Measurements from ENCODE around the gene ABCB11.
"Not testable (repeated sequence)": the region's sequence is repeated elsewhere in the genome, so short reads cannot be mapped to it uniquely, and the experiment has no call there.

ABCB11 gene

DNA sequence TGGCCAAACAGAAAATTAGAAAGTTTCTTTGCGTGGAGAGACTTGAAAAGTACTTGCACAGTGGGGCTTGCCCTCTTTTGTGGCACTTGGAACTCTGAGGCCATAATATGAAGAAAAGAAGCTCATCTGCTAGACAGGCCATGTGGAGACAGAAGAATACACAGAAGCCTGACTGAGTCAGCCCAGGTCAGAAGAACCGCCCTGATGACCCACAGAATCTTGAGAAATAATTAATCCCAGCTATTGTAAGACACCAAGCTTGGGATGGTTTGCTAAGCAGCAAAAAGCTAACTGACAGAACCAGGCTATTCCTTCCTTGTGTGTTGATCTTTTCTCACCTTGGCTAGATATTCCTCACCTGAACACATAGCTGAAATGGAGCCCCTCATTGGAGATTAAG is 96.3 kb downstream of the ABCB11 start:
- DNase-seq (ENCODE audit: low spot score), result no peak

- DNase-seq (ENCODE audit: low spot score), result not testable (repeated sequence)
These were observed 99.0 kb downstream of the ABCB11 start for GRCh38 chr2:168932174-168932573.

- no peak for DNase-seq (ENCODE audit: low spot score)
These were observed 100.9 kb downstream of the ABCB11 start for GRCh38 chr2:168930242-168930641.

DNA sequence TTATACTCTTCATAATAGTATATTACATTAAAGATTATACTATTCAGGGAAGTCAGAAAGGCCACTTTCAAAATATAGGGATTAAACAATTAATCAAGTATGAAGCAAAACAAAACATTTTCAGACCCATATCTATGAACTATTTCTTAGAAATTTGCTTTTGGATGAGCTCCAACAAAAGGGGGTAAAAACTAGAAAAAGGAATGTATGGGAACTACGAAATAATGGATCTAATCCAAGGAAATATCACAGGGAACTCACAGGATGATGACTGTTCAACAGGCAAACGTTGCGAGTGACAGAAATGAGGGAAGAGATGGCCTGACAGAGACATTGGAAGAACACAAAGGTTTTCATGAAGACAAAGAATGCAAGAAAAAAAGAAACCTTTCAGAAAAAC is 102.1 kb downstream of the ABCB11 start:
- no peak for DNase-seq (ENCODE audit: low spot score)

GRCh38 chr2:168928113-168928831 is 102.9 kb downstream of the ABCB11 start:
- no peak for DNase-seq (ENCODE audit: low spot score)

DNA sequence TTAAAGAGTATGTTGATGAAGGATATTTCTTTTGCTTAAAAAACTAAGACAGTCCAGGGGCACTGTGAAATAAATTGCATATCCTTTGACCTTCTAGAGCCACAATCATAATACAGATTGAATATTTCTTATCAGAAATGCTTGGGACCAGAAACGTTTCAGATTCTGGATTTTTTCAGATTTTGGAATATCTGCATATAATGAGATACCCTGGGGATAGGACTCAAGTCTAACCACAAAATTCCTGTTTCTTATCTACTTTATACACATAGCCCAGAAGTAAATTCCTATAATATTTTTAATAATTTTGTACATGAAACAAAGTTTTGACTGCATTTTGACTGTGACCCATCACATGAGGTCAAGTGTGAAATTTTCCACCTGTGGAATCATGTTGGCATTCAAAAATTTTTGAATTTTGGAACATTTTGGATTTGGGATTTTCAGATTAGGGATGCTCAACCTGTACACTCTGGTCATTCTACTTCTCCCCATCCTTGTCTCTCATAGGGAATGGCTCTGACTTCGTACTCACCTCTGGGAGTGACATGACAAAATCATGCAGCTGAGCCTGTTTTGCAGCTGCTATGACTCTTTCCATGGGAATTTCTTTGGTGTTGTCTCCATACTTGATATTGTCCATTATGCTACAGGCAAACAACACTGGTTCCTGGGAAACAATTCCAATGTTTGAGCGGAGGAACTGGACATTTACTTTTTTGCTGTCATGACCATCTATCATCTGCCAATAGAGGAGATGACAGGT is 104.3 kb downstream of the ABCB11 start:
- no peak for DNase-seq (ENCODE audit: low spot score)

- peak; percentile 41 for DNase-seq (ENCODE audit: low spot score)
These were observed 110.5 kb downstream of the ABCB11 start for GRCh38 chr2:168920504-168921157.

GRCh38 chr2:168916331-168916675 is 114.8 kb downstream of the ABCB11 start:
- no peak for DNase-seq (ENCODE audit: low spot score)

- no peak for DNase-seq (ENCODE audit: low spot score)
These were observed 115.4 kb downstream of the ABCB11 start for GRCh38 chr2:168915441-168916330.

DNA sequence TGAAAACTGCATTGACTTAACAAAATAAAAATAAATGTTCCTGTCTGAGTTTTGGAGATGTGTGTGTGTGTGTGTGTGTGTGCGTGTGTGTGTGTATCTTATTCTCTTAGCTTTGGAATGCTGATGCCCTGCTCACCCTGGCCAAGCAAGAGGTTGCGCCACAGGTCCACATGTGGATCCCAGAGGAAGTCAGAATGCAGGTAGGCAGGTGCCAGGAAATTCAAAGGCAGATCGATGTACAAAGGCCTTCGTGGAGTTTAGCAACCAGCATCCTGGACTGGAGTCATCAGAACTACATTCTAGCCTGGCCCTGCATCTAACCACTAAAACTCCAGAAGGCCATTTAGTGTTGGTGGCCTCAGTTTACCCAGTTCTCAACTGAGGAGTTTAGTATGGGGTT is 117.6 kb downstream of the ABCB11 start:
- DNase-seq (ENCODE audit: low spot score), result no peak

DNA sequence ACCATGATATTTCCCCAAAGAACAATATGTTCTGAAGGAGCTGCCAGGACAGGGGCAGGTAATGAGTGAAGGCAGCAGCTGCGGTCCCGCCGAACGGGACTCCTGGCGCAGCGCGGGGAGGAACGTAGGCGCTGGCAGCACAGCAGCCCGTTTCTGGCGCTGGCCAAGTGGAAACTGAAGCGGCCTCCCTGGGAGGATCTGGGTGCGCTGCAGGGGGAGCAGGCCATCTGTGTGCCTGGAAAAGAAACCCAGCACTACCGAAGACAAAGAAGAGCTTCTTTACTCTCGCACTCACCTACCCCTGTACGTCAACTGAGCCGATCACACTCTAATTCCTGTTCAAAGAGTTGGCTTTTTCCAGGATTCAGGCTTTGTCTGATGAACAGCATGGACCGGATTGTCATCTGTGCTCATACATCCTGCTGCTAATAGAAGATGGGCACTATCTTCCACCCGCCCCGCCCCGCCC is 118.2 kb downstream of the ABCB11 start:
- DNase-seq (ENCODE audit: low spot score), result peak; percentile 70

DNA sequence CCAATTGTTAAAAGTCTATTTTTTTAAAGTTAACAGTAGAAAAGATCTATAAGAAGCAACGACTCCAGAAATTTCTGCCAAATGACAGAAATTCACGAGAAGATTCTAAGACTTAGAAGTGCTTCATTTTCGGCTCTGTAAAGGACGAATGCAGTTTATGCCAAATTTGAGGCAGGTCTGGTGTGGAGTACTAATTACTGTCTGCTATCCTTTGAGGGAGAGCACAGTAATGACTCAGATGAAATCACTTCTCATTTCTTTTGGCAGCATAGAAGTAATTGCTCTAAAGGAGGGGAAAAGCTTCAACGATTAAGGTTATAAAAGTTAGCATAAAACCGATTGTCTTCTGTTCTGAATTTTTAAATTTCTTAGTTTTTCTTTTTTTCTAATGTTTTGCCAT is 118.7 kb downstream of the ABCB11 start:
- DNase-seq (ENCODE audit: low spot score), result no peak

DNA sequence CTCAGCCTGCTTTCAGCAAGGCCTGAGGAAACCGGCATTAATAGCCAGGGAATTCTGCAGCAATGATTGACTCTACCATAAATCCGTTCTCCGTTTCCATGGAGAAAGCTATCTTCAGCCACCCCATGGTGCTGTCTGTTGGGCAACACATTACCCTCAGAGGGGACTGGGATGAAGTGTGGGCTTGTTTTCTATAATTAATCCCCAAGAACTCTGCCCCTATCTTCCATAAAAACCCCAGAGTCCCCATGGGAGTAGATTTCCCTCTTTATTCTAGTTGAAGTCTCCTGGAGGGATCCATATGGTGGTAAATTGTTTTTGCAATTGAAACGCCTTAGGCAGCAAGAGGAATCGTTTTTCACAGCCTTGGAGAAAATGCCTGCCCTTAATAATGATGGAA is 120.8 kb downstream of the ABCB11 start:
- DNase-seq (ENCODE audit: low spot score), result no peak

GRCh38 chr2:168907940-168908662 is 123.0 kb downstream of the ABCB11 start:
- DNase-seq (ENCODE audit: low spot score), result no peak

GRCh38 chr2:168904358-168904757 is 126.8 kb downstream of the ABCB11 start:
- no peak for DNase-seq (ENCODE audit: low spot score)

GRCh38 chr2:168903888-168904287 is 127.2 kb downstream of the ABCB11 start:
- DNase-seq (ENCODE audit: low spot score), result no peak

GRCh38 chr2:168901003-168901402 is 130.1 kb downstream of the ABCB11 start, which contains the start of gene G6PC2:
Gene G6PC2 (plus strand): TSS chr2:168901291. CDS start chr2:168901332, 41 bp downstream.
- DNase-seq (ENCODE audit: low spot score), result no peak

DNA sequence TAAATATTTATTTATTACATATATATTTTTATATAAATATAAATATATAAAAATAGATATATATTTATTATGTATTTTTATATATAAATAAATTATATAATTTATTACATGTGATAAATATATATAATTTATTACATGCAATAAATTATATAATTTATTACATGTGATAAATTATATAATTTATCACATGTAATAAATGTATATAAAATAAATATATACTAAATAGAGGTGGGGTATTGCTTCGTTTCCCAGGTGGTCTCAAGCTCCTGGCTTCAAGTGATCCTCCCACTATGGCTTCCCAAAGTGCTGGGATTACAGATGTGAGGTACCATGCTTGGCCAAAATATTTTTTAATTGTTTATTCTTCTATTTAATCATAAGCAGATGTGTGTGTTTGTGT is 133.7 kb downstream of the ABCB11 start:
- DNase-seq (ENCODE audit: low spot score), result no peak

GRCh38 chr2:168896783-168897182 is 134.3 kb downstream of the ABCB11 start:
- DNase-seq (ENCODE audit: low spot score), result no peak

- no peak for DNase-seq (ENCODE audit: low spot score)
These were observed 135.4 kb downstream of the ABCB11 start for GRCh38 chr2:168895771-168896170.

DNA sequence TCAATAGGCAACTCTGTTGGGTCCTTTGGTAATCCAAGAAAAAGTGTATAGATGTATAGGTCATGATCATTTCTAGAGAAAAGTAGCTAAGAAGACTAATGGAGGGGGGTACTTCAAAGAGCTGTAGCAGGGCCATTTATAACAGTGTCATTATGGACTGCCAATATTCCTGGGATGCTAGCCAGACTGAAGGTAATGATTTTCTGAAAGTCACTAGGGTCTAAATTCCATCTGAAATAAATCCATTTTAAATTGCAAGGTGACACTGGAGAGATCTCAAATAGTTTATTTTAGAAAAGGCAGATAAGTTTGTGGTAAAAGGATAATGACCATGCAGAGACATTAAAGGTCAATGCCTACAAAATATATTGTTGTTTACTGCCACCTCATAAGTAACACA is 136.4 kb downstream of the ABCB11 start:
- no peak for DNase-seq (ENCODE audit: low spot score)

Data from SK-N-DZ (cell line).